Tibial nerve (tissue), 4 donors: ENCODE measurements around the gene EARS2. TPM values are rescaled to one million over a fixed set of nuclear protein-coding genes. Genes with fewer than 3 reads are reported as not detected.

Experiments used
- DNase-seq, 2 donors: peaks; one replicate each; pipeline ENCODE4 v3.0.0-alpha.2; 2019; ENCODE audit warnings: low spot score in 2 of 2
- H3K27ac ChIP-seq, 4 donors: fragments of 200-600 bp; sonication (generic) in 3 of 4; one replicate each; pipeline ENCODE4 v1.5.1; 2017 to 2019; ENCODE audit warnings: mild to moderate bottlenecking in 1 of 4
- H3K27me3 ChIP-seq, 2 donors: fragments of 200-600 bp; sonication (generic) in 1 of 2; one replicate each; pipeline versions ENCODE4 v1.5.1 to v1.6.0; 2017 to 2019
- H3K36me3 ChIP-seq, 3 donors: fragments of 200-600 bp; sonication (generic); one replicate each; pipeline ENCODE4 v1.5.1; 2018 to 2019
- H3K4me1 ChIP-seq, 4 donors: fragments of 200-600 bp; sonication (generic) in 3 of 4; one replicate each; pipeline ENCODE4 v1.5.1; 2017 to 2019
- H3K4me3 ChIP-seq, 4 donors: fragments of 200-600 bp; sonication (generic) in 3 of 4; one replicate each; pipeline ENCODE4 v1.5.1; 2017 to 2019; ENCODE audit warnings: mild to moderate bottlenecking in 1 of 4, moderate library complexity in 1 of 4
- H3K9me3 ChIP-seq, 4 donors: fragments of 200-600 bp; sonication (generic) in 3 of 4; one replicate each; pipeline ENCODE4 v1.5.1; 2017 to 2019
- EP300 ChIP-seq, 2 donors: sonication (generic); formaldehyde crosslinking; IDR thresholded peaks; one replicate each; pipeline ENCODE4 v1.6.1; 2017; ENCODE audit warnings: antibody characterized with exemption in 2 of 2, mild to moderate bottlenecking in 1 of 2
- POLR2A ChIP-seq, 2 donors: fragments of 450-650 bp; IDR thresholded peaks; one replicate each; pipeline ENCODE4 v1.6.1; 2017; ENCODE audit warnings: antibody characterized with exemption in 2 of 2, mild to moderate bottlenecking in 2 of 2, moderate library complexity in 2 of 2
- WGBS, 2 donors: methylation state at CpG; one replicate each; pipeline ENCODE4 v1.1.5; 2018; 5-methylcytosine and 5-hydroxymethylcytosine counted together
- total RNA-seq, 4 donors: library from RNA; depleted of rRNA; stranded (reverse); fragments of >200 nt; gene quantifications; one replicate each; pipeline ENCODE4 v1.1.0, GENCODE V29; 2016
- TF ChIP-seq, protein P1 (sequence below), 5 experiments: fragments of 200-600 bp in 3 of 5; fragments of 450-650 bp in 2 of 5; sonication (generic) in 3 of 5; IDR thresholded peaks; one replicate each; pipeline ENCODE4 v1.5.1; 2016 to 2019; ENCODE audit warnings: antibody characterized with exemption in 5 of 5, mild to moderate bottlenecking in 3 of 5, moderate library complexity in 2 of 5

EARS2 gene
- total RNA-seq, 4 donors from 2014 or later, result 42.2 to 70.7 (median 57.1) TPM

DNA sequence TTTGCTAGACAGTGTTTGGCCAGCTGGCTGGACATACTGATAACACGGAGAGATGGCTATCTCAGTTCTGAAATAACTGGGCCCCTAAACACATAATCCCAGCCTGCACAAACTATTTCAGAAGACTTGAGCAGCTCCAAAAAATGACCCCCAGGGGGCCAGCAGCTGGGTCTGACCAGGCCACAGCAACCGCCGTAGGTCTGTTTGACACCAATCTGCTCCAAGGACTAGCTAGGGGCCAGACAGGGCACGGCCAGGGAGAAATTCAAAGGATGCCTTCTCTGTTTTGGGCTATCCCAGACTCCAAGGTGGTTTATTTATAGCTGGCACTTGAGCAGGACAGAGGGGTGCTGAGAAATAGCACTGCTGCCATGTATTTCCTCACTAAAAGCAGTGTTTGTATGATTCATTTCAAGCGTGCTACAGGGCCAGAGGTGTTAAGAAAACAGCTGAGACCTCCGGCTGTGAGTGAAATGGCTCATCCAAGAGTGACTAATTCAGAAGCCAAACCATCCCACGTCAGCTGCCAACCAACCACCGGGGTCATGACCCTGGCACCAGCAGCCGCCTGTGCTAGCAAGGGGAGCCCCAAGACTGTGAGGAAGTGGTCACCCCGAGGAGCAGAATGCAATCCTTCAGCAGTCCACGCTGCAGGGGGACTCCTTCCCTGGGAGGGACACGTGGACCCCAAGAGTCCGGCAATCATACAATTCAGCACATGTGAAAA lies 52.5 kb downstream of the EARS2 start:
- H3K4me1 ChIP-seq, result peaks cover 0 to 60% (median 34%) of the 10 kb centered on the region in 4 donors
- H3K27ac ChIP-seq, result peak overlapping the region in 3 of 4 donors; percentile 22 to 72 (median 71)
- H3K4me3 ChIP-seq, result no peak overlapping the region
- no peaks in the 10 kb centered on the region for H3K27me3 ChIP-seq
- TF ChIP-seq EP300 (IDR thresholded peaks at IDR 0.05) (peak in 1 of 2 donors; percentile 26), POLR2A (IDR thresholded peaks at IDR 0.05) (no peak)
- TF ChIP-seq, protein P1, sequence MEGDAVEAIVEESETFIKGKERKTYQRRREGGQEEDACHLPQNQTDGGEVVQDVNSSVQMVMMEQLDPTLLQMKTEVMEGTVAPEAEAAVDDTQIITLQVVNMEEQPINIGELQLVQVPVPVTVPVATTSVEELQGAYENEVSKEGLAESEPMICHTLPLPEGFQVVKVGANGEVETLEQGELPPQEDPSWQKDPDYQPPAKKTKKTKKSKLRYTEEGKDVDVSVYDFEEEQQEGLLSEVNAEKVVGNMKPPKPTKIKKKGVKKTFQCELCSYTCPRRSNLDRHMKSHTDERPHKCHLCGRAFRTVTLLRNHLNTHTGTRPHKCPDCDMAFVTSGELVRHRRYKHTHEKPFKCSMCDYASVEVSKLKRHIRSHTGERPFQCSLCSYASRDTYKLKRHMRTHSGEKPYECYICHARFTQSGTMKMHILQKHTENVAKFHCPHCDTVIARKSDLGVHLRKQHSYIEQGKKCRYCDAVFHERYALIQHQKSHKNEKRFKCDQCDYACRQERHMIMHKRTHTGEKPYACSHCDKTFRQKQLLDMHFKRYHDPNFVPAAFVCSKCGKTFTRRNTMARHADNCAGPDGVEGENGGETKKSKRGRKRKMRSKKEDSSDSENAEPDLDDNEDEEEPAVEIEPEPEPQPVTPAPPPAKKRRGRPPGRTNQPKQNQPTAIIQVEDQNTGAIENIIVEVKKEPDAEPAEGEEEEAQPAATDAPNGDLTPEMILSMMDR (IDR thresholded peaks at IDR 0.05), result no peak
- H3K9me3 ChIP-seq, result no peaks in the 10 kb centered on the region
- peak in 1 of 2 donors; percentile 50 for DNase-seq
- H3K36me3 ChIP-seq, result peaks cover 0 to 8% (median 0%) of the 10 kb centered on the region in 3 donors
- WGBS, 2 donors, result 33 to 35% methylated on average over 13 of the region's 13 CpGs

DNA sequence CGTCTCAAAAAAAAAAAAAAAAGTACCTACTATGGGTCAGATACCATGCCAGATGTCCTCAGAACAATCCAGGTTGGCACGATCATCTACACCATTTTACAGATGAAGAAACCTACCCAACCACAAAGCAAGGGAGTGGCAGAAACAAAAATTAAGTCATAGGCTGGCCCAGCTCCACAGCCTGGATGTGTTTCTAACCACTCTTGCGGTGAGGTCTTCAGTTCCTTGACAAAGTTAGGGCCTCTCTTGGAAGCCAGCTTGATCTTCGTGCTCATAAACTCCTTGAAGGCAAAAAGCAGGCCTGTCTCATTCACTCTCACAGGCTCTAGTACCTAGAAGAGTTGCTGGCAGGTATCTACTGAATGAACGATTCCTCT lies 53.1 kb downstream of the EARS2 start:
- H3K9me3 ChIP-seq, result no peaks in the 10 kb centered on the region
- H3K27ac ChIP-seq, result peak overlapping the region in 3 of 4 donors; percentile 22 to 72 (median 71)
- H3K36me3 ChIP-seq, result peaks cover 0 to 8% (median 0%) of the 10 kb centered on the region in 3 donors
- DNase-seq, result peak in 1 of 2 donors; percentile 52
- peaks cover 0 to 56% (median 35%) of the 10 kb centered on the region in 4 donors for H3K4me1 ChIP-seq
- WGBS, 2 donors, result 77% methylated on average over 5 of the region's 5 CpGs
- no peaks in the 10 kb centered on the region for H3K27me3 ChIP-seq
- TF ChIP-seq, protein P1 (IDR thresholded peaks at IDR 0.05), result no peak
- no peak for TF ChIP-seq POLR2A (IDR thresholded peaks at IDR 0.05)
- no peak for TF ChIP-seq EP300 (IDR thresholded peaks at IDR 0.05)
- no peak overlapping the region for H3K4me3 ChIP-seq

DNA sequence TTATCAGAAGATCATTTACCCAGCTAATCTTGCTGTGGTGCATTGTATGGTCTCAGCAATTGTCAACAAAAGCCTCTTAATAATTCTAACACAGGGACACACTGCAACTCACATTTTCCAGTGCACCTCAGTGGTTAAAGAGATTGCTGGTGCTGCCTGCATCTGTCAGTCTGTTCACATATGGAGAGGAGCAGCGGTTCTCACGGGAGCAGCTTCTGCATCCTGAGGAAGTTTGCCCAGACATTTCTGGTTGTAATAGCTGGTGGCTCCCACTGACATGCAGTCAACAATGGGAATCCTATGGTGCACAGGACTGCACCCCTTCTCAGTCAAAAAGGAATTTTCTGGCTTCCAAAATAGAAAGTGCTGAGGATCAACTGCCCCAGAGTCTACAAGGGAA lies 54.7 kb downstream of the EARS2 start:
- Histone ChIP-seq H3K27me3 (no peaks in the 10 kb centered on the region), H3K4me1 (peaks cover 0 to 61% (median 33%) of the 10 kb centered on the region in 4 donors), H3K36me3 (peaks cover 0 to 8% (median 0%) of the 10 kb centered on the region in 3 donors), H3K4me3 (no peak overlapping the region), H3K9me3 (no peaks in the 10 kb centered on the region), H3K27ac (no peak overlapping the region)
- WGBS, 2 donors, result 45 to 59% methylated on average over 2 of the region's 2 CpGs
- DNase-seq, result no peak
- no peak for TF ChIP-seq EP300 (IDR thresholded peaks at IDR 0.05)
- TF ChIP-seq POLR2A (IDR thresholded peaks at IDR 0.05), result no peak
- TF ChIP-seq, protein P1 (IDR thresholded peaks at IDR 0.05), result no peak

DNA sequence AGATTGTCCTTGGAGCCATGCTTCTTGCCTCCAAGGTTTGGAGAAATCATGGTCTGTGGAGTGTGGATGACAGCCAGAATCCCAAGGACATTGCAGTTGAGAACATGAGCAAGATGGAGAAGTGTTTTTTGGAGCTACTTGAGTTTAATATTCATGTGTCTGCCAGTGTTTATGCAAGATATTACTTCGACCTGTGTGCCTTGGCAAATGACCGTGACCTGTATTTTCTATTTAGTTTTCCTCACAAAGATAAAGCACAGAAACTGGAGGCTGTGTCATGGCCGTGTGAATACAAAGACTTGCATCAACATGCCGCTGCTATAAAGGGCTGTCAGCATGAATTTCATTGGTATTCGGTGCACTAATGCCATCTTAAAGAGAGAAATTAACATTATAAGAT lies 55.9 kb downstream of the EARS2 start:
- 86 to 89% methylated on average over 5 of the region's 5 CpGs for WGBS, 2 donors
- peaks cover 0 to 66% (median 30%) of the 10 kb centered on the region in 4 donors for H3K4me1 ChIP-seq

DNA sequence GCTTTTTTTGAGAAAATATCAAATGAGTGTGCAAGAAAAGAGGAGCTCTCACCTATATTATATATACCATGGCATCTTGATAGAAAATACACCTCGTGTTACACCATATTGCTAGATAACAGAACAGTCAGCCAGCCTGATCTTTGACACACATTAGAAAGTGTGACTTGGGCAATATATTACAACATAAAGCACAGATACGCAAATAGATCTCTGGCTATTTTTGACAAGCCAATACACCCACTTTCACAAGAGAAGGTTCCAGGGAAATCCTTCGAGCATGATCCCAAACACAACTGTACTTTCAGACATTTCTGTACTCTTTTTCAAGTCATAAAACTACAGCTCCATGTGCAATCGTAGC lies 56.3 kb downstream of the EARS2 start:
- Histone ChIP-seq H3K36me3 (peaks cover 0 to 10% (median 0%) of the 10 kb centered on the region in 3 donors), H3K27me3 (no peaks in the 10 kb centered on the region), H3K4me3 (no peak overlapping the region), H3K4me1 (peaks cover 0 to 62% (median 30%) of the 10 kb centered on the region in 4 donors), H3K9me3 (no peaks in the 10 kb centered on the region), H3K27ac (no peak overlapping the region)
- WGBS, 2 donors, result 76 to 78% methylated on average over 4 of the region's 4 CpGs
- TF ChIP-seq POLR2A (IDR thresholded peaks at IDR 0.05), result no peak
- TF ChIP-seq, protein P1 (IDR thresholded peaks at IDR 0.05), result no peak
- no peak for TF ChIP-seq EP300 (IDR thresholded peaks at IDR 0.05)
- DNase-seq, result no peak

More for the DNA sequence above, 55.9 kb downstream of the EARS2 start:
- Histone ChIP-seq H3K36me3 (peaks cover 0 to 8% (median 0%) of the 10 kb centered on the region in 3 donors), H3K27me3 (no peaks in the 10 kb centered on the region), H3K27ac (no peak overlapping the region), H3K9me3 (no peaks in the 10 kb centered on the region), H3K4me3 (no peak overlapping the region)
- TF ChIP-seq POLR2A (IDR thresholded peaks at IDR 0.05) (no peak), EP300 (IDR thresholded peaks at IDR 0.05) (no peak)
- TF ChIP-seq, protein P1 (IDR thresholded peaks at IDR 0.05), result no peak
- no peak for DNase-seq
